CD4-positive, alpha-beta T cell treated with Interleukin-2 at 100 ng/mL for 4 hours (primary cell): ENCODE measurements around the gene ULK3.

Experiments used
- DNase-seq: peaks from one replicate; pipeline ENCODE4 v3.0.0-alpha.2; 2020; ENCODE audit warnings: low spot score

ULK3 gene

DNA sequence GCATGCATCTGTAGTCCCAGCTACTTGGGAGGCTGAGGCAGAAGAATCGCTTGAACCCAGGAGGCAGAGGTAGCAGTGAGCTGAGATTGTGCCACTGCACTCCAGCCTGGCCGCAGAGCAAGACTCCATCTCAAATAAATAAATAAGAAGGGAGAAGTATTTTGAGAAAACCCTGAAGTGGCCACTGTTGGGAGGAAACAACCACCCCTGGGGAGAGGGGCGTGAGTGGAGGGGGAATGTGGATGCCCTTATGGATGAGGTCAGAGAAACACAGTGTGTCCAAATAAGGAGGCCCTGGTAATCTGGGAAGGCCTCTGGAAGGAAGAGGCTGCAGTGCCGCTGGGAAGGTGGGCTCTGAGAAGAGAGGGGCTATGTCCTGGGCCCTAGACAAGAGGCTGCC is 20.7 kb downstream of the ULK3 start:
- no peak for DNase-seq

GRCh38 chr15:74821790-74822158 is 21.2 kb downstream of the ULK3 start:
- no peak for DNase-seq

- no peak for DNase-seq
Observed at GRCh38 chr15:74821091-74821789, 21.7 kb downstream of the ULK3 start.

DNA sequence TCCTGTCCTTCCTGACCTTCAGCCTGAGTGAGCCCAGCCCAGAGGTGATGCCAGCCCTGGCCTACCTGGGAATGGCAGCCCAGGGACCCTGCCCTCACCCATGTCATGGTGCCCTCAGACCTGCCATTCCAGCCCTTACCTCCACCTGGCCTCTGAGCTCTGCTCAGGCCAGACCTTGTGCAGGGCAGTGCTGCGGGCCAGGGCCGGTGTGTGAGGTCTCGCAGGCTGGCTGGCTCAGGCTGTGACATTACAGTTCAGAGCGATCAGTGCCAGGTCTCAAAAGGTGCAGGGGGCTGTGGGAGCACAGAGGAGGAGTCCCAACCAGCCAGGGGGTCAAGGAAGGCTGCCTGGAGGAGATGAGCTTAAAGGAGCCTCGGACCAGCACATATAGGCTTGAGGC is 22.9 kb downstream of the ULK3 start:
- DNase-seq: no peak

GRCh38 chr15:74817370-74817737 is 25.6 kb downstream of the ULK3 start:
- no peak for DNase-seq

- DNase-seq: no peak
Observed at GRCh38 chr15:74816624-74817369, 26.2 kb downstream of the ULK3 start.

DNA sequence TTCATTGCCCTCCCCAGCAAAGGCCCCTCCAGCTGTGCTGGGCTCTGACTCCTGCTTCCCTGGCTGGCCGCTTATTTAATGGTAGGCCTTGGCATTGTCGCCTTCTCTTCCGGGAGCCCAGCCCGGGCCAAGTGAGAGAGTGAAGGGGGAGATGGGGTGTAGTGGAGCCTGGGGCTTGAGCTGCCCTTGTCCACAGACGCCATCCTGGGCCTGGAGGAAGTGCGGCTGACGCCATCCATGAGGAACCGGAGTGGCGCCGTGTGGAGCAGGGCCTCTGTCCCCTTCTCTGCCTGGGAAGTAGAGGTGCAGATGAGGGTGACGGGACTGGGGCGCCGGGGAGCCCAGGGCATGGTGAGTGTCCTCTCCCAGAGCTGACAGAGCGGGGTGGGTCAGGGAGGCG is 27.0 kb downstream of the ULK3 start:
- DNase-seq: no peak

DNA sequence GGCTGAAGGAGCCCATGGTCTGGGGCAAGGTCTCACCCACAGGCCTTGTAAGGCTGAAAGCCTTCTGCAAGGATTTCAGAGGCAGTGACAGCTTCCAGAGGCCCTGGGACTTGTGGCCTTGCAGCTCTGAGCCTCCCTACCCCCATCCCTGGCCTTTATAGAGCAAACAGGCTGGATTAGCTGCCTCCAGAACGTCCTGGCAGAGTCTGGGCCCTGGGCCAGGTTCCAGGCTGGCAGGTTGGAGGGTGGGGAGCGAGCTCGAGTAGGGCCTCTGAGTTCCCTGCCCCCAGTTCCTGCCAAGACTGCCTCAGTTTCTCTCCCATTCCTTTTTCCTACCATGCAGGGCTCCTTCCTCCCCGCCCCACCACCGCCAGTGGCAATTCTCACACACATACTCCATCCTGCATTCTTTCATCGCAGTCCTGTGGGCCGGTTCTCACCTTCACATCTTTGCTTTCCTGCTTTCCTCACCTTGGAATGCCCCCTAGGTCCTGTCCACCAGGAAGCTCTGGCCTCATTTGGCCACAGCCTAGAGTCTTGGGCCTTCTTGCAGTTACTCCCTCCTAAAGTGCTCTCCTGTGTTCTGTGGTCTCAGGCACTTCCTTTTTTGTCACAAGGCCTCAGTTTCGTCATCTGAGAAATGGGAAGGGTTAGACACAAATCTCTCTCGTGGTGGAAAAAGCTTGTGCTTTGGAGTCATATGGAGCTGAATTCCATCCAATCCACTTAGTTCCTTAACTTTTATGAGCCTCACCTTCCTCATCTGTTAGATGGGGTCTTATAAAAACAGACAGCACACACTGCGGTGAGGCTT is 27.6 kb downstream of the ULK3 start:
- no peak for DNase-seq

DNA sequence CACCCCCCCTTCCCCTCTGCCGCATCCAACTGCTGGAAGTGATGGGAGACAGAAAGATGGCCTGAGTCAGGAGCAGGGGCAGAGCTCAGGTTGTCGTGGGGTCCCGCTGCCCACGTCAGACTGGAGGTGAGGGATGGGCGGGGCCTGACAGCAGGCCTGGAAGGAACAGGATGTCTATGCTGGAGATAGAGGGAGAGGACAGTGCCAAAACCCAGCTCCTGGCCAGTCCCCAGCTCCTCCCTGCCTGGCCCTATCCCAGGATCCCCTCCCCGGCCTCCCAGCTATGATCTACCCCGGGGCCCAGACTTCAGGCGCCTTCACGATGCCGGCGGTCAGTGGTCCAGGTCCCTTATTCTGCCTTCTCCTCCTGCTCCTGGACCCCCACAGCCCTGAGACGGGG is 30.4 kb downstream of the ULK3 start, which contains the start of gene LMAN1L:
TSS of gene LMAN1L (plus strand) at position 303 of the 400 bp plus-strand sequence. CDS start at position 323, 20 bp downstream.
- DNase-seq: no peak

DNA sequence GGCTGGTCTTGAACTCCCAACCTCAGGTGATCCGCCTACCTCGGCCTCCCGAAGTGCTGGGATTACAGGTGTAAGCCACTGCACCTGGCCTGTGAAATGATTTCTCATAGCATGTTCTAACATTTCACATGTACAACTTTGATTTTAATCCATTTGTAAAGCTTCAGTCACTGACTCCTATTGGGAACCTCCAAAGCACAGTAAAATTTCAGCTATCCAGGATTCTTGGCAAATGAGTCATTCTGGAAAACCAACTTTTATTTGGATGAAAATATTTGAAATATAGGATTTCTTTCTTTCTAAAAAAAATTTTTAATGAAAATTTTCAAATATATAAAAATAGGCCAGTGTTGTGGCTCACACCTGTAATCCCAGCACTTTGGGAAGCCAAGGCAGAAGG is 33.0 kb downstream of the ULK3 start:
- no peak for DNase-seq

GRCh38 chr15:74809242-74809641 is 33.7 kb downstream of the ULK3 start:
- no peak for DNase-seq

- no peak for DNase-seq
Observed at GRCh38 chr15:74808840-74809229, 34.1 kb downstream of the ULK3 start.

GRCh38 chr15:74808078-74808839 is 34.7 kb downstream of the ULK3 start:
- no peak for DNase-seq

DNA sequence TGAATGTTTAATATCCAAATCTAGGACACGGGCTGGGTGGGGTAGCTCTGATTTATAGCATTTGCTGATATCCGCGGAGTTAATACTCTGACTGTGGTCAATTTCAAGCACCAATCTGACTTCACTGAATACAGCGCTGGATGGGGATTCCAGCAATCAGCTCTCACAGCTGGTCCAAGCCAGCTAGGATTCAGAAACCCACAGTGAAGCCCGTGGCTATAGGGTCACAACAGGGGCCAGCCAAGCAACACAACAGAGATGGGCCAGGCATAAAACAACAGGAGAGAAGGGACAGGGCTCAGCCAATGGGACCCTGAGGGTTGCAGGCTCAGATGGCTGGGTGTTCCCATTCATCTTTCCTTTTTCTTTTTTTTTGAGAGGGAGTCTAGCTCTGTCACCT is 35.7 kb downstream of the ULK3 start:
- DNase-seq: no peak

DNA sequence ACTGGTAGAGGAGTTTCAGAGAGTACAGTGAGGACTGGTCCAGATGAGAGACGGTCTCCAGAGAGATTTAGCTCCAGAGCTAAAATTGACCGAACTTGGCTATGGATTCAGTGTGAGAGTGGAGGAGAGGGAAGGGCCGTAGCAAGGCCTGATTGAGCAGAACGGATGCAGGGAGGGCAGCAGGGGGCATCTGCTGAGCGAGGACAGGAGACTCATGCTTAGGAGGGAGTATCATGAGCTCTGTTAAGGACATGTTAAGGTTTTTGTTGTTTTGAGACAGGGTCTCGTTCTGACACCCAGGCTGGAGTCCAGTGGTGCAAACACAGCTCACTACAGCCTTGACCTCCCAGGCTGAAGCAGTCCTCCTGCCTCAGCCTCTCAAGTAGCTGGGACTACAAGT is 38.0 kb downstream of the ULK3 start:
- DNase-seq: no peak

- DNase-seq: no peak
Observed at GRCh38 chr15:74802862-74803447, 40.0 kb downstream of the ULK3 start.

DNA sequence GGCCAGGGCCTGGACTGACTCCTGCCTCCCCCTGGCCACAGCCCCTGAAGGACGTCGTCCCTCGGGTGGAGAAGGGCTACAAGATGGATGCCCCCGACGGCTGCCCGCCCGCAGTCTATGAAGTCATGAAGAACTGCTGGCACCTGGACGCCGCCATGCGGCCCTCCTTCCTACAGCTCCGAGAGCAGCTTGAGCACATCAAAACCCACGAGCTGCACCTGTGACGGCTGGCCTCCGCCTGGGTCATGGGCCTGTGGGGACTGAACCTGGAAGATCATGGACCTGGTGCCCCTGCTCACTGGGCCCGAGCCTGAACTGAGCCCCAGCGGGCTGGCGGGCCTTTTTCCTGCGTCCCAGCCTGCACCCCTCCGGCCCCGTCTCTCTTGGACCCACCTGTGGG is 40.7 kb downstream of the ULK3 start:
- no peak for DNase-seq

DNA sequence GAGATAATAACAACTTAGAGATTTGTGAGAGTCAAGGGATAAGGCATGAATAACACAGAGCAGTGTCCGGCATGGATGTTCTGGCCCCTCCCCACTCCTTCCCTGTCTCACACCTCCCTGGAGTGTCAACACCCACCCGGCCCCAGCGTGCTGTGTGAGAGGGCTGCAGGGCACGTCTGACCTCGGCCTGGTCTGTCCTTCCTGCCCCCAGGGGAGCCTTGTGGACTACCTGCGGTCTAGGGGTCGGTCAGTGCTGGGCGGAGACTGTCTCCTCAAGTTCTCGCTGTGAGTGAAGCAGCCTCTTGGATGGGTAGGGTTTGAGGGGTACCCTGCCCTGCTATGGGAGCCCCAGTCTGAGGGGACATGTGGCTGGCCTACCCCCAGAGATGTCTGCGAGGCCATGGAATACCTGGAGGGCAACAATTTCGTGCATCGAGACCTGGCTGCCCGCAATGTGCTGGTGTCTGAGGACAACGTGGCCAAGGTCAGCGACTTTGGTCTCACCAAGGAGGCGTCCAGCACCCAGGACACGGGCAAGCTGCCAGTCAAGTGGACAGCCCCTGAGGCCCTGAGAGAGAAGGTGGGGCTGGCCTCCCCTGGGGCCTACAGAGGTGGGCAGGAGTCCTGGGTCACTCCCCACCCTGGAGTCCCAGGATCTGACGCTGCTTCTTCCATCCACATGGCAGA is 41.5 kb downstream of the ULK3 start:
- DNase-seq: no peak

DNA sequence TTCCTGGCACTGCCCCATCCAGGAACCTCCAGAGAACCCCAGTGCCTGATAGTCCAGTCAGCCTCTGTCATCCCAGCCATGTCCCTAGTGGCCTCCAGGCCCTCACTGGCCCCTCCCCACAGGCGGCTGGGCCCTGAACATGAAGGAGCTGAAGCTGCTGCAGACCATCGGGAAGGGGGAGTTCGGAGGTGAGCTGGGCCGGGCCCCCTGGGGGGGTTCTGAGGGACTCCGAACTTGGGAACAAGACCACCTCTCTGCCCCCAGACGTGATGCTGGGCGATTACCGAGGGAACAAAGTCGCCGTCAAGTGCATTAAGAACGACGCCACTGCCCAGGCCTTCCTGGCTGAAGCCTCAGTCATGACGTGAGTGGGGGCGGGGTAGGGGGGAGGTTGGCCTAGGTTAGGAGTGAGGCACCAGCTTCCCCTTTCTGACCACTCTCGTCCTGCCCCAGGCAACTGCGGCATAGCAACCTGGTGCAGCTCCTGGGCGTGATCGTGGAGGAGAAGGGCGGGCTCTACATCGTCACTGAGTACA is 42.3 kb downstream of the ULK3 start:
- DNase-seq: no peak

GRCh38 chr15:74799856-74800558 is 42.9 kb downstream of the ULK3 start:
- DNase-seq: peak; percentile 90
